Erythroblast (primary cell): Measurements from ENCODE around the gene CMTM2.
"Not testable (repeated sequence)": the region's sequence is repeated elsewhere in the genome, so short reads cannot be mapped to it uniquely, and the experiment has no call there.

Experiments
- DNase-seq, 2 experiments: peaks; one replicate each; lab custom pipeline; 2025; lab: John Stamatoyannopoulos, UW
- GATA1 ChIP-seq: IDR thresholded peaks from 2 replicates; pipeline ENCODE4 v1.6.1; 2011; ENCODE audit warnings: low read depth, mild to moderate bottlenecking, control low read depth, low read length, moderate library complexity
- POLR2A ChIP-seq: IDR thresholded peaks from 2 replicates; pipeline ENCODE4 v1.6.1; 2011; ENCODE audit warnings: mild to moderate bottlenecking, low read length

The CMTM2 gene

GRCh38 chr16:66599726-66600125 lies 20.5 kb downstream of the CMTM2 start:
- no peak for DNase-seq
- TF ChIP-seq POLR2A: no peak
- TF ChIP-seq GATA1: no peak

GRCh38 chr16:66600477-66600876 lies 21.2 kb downstream of the CMTM2 start:
- no peak for DNase-seq
- TF ChIP-seq GATA1 (no peak), POLR2A (no peak)

GRCh38 chr16:66601471-66601870 lies 22.2 kb downstream of the CMTM2 start:
- no peak for DNase-seq
- TF ChIP-seq POLR2A (no peak), GATA1 (no peak)

- no peak for TF ChIP-seq GATA1
- no peak for TF ChIP-seq POLR2A
- peak; percentile 18 to 32 for DNase-seq
Measured at GRCh38 chr16:66603537-66604375, 24.5 kb downstream of the CMTM2 start.

DNA sequence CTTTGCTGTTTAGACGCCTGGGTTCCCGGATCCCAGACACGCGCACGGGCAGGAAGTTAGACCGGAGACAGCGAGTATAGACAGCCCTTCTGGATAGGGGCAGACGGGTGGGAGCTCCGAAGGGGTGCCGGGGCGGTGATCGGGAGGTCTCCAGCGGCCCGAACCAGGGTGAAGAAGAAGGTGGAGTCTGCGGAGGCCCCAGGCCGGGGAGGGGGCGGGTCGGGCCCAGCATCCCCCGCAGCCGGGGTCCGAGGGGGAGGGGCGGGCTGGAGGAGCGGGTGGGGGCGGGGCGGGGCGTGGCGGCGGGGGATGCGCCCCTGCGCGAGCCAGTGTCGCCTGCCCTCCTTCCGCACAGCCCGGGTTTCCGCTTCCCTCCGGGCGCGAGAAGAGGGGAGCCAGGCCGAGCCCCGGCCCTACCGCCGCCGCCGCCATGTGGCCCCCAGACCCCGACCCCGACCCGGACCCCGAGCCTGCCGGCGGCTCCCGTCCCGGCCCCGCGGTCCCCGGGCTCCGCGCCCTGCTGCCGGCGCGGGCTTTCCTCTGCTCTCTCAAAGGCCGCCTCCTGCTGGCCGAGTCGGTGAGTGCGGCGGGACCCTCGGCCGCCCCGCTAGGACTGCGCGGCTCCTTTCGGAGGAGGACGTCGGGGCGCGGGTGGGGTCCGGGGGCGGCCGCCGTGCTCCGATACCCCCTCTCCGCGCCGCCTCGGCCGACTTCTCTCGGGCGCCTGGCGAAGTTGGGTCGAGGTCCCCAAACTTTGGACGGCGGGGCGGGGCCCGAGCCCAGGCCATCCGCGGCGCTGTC lies 25.3 kb downstream of the CMTM2 start, which contains the start of gene CMTM3:
CMTM3 (plus strand) TSS at position 329 of the 801 bp plus-strand sequence; CDS start at position 431, 102 bp downstream.
- TF ChIP-seq POLR2A (no peak), GATA1 (no peak)
- peak; percentile 53 to 61 for DNase-seq

DNA sequence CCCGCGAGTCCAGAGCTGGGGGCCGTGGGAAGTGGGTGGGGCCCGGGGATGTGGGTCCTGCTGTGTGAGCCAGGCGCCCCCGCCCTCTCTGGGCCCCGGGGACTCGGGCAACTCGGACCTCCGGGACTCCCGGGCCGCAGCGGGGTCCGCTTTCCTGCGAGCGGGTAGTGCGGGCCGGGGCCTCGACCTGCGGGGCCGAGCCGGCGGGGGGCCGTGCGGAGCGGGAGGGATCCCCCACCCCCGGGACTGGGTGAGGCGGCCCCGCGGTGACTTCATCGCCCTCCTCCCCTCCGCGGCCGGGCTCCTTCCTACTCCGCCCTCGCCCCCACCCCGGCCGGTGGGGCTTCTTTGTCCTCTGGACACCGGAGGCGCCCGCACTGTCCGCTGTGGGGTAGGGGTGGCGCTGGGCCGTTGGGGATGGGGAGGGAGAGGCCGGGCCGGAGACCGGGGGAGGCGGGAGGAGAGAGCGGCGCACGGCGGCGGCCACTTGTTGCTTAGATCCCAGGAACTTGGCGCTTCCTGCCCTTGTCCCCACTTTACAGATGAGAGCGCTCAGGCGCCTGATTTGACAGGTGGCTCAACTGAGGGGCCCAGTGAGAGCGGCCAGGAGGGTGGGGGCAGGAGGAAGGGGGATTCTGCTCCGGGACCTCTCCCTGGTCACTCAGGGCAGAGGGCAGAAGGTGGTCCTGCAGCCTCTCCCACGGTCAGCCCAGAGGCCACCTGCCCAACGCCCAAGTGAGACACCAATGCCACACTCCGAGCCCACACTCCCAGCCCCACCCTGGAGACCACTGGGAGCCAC lies 26.1 kb downstream of the CMTM2 start:
- no peak for DNase-seq
- TF ChIP-seq POLR2A: no peak
- TF ChIP-seq GATA1: no peak

GRCh38 chr16:66605979-66606751 lies 26.9 kb downstream of the CMTM2 start:
- no peak for DNase-seq
- TF ChIP-seq POLR2A: no peak
- TF ChIP-seq GATA1: no peak

DNA sequence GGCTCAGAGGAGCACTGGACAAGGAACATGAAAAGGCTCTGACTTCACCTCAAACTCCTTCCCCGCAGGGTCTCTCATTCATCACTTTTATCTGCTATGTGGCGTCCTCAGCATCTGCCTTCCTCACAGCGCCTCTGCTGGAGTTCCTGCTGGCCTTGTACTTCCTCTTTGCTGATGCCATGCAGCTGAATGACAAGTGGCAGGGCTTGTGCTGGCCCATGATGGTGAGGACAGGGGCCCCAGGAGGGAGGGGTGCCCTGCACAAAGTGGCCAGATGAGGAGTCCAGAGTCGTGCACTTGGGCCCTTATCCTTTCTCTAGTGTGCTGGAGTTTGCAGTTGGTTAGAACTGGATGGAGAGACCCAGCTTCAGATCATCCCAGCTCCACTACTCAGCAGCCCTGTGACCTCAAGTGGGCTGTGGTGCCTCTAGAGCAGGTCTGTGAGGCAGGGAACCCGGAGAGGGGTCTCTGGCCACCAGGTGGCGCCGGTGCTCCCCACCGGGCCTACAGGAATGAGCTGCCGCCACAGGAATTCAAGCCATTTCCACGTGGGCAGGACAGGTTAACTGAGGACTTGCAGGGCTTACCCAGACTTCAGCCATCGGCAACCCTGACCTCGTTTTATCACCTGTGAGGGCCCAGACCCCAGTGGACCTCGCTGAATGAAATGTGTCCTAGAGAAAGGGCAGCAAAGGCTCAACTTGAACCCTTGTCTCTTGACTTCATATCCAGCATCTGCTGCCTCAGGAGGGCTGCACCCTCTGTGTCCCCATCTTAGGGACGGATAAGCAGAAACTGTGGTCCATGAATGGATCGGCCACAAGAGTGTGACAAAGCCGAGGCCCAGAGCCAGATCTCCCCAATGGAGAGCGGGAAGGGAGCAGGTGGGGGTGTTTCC lies 29.2 kb downstream of the CMTM2 start:
- TF ChIP-seq GATA1 (no peak), POLR2A (no peak)
- peak; percentile 69 to 83 for DNase-seq

DNA sequence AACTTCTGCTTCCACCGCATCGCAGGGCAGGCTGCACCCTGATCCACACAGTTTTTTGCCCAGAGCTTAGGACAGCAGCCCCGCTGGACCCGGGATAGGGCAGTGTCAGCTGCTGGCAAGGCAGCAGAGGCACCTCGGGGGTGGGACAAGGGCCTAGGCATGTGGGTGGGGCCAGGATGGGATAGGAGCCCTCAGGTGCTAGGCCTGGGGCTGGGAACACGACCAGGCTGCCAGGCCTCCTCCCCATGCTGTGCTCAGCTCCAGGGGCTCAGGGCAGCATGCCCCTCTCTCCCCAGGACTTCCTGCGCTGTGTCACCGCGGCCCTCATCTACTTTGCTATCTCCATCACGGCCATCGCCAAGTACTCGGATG lies 29.9 kb downstream of the CMTM2 start:
- no peak for DNase-seq
- TF ChIP-seq POLR2A: no peak
- TF ChIP-seq GATA1: no peak

GRCh38 chr16:66610111-66610820 lies 31.0 kb downstream of the CMTM2 start:
- TF ChIP-seq GATA1: no peak
- TF ChIP-seq POLR2A: no peak
- no peak for DNase-seq

DNA sequence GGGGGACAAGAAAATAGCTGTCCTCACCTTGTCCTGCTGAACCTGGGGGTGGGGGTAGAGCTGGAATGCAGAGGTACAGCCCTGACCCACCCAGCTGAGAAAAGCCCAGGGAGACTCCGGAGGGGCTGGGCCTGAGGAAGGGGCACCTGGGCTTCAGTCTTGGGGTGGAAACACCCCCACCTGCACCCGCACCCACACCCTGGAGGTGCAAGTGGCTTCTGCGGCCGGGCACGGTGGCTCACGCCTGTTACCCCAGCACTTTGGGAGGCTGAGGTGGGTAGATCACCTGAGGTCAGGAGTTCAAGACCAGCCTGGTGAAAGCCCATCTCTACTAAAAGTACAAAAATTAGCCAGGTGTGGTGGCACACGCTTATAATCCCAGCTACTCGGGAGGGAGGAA lies 32.6 kb downstream of the CMTM2 start:
- DNase-seq: not testable (repeated sequence)

- TF ChIP-seq GATA1 (no peak), POLR2A (no peak)
- DNase-seq: no peak
Measured at GRCh38 chr16:66612422-66612821, 33.2 kb downstream of the CMTM2 start.
